LNCAP (cell line): ENCODE data around the gene P2RX1.

ENCODE experiments used
- CTCF ChIP-seq: fragments of 450-650 bp; IDR thresholded peaks from 2 replicates; pipeline ENCODE4 v1.5.1; 2017; ENCODE audit warnings: mild to moderate bottlenecking

Gene P2RX1

GRCh38 chr17:3925684-3926485 is 9.6 kb upstream of the P2RX1 start:
- no peak for TF ChIP-seq CTCF

- TF ChIP-seq CTCF, result no peak
Measured at GRCh38 chr17:3924512-3925350, 8.5 kb upstream of the P2RX1 start.

- TF ChIP-seq CTCF, result no peak
Measured at GRCh38 chr17:3923466-3924190, 7.4 kb upstream of the P2RX1 start.

GRCh38 chr17:3922765-3923164 is 6.5 kb upstream of the P2RX1 start:
- TF ChIP-seq CTCF, result no peak

GRCh38 chr17:3921502-3922319 is 5.4 kb upstream of the P2RX1 start:
- TF ChIP-seq CTCF, result no peak

GRCh38 chr17:3921006-3921405 is 4.7 kb upstream of the P2RX1 start:
- TF ChIP-seq CTCF, result no peak
